ENCODE data around the gene BAIAP3.

DNA sequence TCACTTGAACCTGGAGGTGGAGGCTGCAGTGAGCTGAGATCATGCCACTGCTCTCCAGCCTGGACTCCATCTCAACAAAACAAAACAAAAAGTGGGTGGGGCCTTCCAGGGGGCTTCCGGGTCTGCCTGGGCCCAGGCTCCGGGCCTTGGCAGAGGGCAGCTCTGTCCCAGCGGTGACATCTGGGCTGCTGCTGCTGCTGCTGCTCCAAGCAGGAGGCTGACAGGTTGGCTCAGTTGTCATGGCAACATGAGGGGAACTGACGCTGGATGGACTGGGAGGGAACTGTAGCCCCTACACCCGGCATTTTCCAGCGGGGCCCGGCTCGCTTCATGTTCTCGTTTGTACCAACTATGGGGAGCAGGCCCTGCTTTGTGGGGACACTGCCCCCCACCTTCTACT lies 4.0 kb downstream of the BAIAP3 start:
- TF ChIP-seq, protein P1, sequence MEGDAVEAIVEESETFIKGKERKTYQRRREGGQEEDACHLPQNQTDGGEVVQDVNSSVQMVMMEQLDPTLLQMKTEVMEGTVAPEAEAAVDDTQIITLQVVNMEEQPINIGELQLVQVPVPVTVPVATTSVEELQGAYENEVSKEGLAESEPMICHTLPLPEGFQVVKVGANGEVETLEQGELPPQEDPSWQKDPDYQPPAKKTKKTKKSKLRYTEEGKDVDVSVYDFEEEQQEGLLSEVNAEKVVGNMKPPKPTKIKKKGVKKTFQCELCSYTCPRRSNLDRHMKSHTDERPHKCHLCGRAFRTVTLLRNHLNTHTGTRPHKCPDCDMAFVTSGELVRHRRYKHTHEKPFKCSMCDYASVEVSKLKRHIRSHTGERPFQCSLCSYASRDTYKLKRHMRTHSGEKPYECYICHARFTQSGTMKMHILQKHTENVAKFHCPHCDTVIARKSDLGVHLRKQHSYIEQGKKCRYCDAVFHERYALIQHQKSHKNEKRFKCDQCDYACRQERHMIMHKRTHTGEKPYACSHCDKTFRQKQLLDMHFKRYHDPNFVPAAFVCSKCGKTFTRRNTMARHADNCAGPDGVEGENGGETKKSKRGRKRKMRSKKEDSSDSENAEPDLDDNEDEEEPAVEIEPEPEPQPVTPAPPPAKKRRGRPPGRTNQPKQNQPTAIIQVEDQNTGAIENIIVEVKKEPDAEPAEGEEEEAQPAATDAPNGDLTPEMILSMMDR (IDR thresholded peaks at IDR 0.05): no peak
- TF ChIP-seq POLR2AphosphoS5 (IDR thresholded peaks at IDR 0.05) (no peak), POLR2A (IDR thresholded peaks at IDR 0.05; ENCODE audit: low read depth) (no peak), EP300 (IDR thresholded peaks at IDR 0.05) (no peak)

All from esophagus muscularis mucosa (tissue), 4 donors.